HG03095 (cell line): Measurements from ENCODE around the gene ECM1.

Experiments used
- ATAC-seq: cut with Tn5 transposase; IDR thresholded peaks from one replicate; pipeline ENCODE4 v1.9.1; 2021; ENCODE audit warnings: moderate library complexity; ENCODE audit not compliant: unreplicated experiment

Gene ECM1

GRCh38 chr1:150511985-150512660 lies 4.2 kb downstream of the ECM1 start:
- no peak for ATAC-seq

DNA sequence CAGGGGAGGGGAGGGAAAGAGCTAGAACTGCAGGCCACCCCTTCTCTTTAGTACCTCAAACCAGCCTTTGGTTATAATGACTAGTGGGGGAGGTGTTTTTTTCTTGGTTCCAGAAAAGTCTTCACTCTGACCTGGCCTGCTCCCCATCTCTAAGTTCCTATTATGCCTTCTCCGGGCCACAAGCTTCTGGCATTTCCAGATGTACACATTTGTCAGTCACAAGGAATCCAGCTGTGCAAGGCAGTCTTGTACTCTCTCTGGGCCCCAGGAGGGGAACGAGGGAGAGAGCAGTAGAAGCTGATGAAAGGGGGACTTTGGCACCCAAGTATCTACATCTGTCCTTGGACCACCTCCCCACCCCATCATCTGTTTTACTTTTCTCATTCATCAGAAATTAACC lies 4.9 kb downstream of the ECM1 start:
- ATAC-seq = no peak

- no peak for ATAC-seq
These were observed 5.5 kb downstream of the ECM1 start for GRCh38 chr1:150513351-150513791.

DNA sequence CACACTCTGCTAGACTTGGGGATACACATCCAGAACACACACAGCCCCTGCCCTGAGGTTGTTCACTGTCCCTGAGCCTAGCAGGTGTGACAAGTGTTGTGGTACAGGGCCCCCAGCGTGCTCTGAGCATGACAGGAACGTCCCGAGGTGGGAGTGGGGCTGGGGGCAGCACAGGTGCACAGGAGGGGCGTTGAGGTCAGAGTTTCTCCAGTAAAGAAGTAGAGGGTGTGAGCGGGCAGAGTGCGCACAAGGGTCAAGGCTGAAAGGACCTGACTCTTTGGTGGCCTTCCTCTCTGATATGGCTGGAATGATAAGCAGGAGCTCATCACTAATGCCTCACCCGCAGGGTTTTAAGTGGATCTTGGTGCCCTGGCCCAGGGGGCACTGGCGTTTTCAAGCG lies 6.4 kb downstream of the ECM1 start:
- no peak for ATAC-seq

DNA sequence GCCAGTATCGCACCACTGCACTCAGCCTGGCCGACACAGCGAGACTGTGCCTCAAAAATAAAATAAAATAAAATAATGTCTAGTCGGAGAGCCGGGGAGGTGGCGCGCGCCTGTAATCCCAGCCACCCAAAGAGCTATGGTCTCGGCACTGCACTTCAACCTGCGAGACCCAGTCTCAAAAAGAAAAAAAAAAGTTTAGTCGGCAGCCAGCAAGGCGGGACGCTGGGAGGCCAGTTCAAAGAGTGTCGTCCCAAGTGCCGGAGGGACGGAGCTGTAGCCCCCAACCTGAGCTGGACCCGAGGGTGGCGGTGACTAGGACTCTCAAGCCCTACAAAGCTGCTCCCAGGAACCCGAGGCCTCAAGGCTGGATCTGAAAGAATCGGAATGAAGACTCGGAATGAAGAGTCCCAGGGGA lies 7.0 kb downstream of the ECM1 start:
- no peak for ATAC-seq

DNA sequence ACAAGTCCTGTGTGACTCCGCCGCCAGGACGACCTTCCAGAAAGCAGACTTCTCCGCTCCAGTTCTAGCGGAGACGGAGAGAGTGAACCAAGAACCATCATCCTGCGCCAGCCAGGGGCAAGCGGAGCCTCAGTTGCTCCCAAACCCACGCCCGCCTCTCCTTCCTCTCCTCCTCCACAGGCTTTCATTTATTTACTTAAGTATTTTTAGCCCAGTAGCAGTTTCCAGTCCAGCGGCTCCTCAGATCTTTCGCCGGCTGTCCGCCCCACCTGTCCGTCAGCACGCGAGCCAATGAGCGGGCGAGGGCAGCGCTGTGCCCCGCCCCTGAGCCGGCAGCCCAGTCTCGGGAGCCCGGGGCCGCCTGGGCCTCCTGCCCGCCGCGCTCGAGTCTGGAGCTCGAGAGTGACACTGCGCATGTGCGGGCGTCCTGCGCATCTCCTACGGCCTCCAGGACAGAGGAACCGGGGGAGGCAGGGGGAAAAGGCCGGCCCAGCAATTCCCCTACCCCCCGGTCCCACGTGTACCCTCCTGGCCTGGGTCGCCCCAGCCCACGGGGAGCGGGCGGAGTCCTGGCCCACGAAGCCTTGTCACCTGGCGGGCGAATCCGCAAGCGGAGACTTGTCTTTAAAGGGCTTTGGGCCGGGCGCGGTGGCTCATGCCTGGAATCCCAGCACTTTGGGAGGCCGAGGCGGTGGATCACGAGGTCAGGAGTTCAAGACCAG lies 7.6 kb downstream of the ECM1 start, which contains the start of gene FALEC:
FALEC (plus strand) TSS at position 425 of the 722 bp plus-strand sequence.
- peak; percentile 93 for ATAC-seq

- ATAC-seq = no peak
These were observed 8.2 kb downstream of the ECM1 start for GRCh38 chr1:150516050-150516591.

DNA sequence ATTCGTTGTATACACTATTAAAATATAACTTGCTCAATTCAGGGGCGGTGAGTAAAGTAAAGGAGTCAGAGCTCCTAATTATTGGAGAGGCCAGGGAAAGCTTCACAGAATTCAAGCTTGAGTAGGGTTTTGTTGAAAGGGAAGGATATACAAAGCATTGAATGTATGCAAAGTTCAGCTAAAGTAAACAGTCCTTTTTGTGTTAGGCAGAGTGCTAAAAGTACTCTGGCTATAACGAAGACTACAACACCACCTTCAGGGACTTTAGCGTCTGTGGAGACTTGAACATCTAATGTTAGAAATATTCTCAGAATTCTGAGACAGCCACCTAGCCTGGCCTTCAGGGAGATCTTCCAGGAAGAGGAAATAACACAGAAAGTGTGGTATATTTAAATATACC lies 8.7 kb downstream of the ECM1 start:
- ATAC-seq = no peak

- ATAC-seq = no peak
These were observed 13.5 kb downstream of the ECM1 start for GRCh38 chr1:150521196-150521968.

- no peak for ATAC-seq
These were observed 17.4 kb downstream of the ECM1 start for GRCh38 chr1:150525348-150525747.

DNA sequence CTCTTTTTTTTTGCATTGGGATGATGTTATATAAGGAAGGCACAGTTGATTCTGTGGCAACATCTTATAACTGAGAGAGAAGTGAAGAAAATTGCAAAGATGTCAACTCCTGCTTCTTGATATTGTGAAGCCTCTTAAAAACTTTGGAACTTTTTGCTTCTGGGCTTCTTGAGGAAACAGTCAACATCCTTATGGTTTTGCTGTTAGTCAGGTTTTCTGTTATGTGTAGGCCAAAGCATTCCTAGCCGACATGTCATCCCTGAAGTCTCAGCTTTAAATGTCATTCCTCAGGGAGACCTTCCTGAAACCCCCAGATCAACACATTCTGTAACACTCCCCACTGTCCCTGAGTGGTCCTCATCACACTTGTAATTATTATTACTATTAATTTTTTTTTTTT lies 20.3 kb downstream of the ECM1 start:
- ATAC-seq = no peak

DNA sequence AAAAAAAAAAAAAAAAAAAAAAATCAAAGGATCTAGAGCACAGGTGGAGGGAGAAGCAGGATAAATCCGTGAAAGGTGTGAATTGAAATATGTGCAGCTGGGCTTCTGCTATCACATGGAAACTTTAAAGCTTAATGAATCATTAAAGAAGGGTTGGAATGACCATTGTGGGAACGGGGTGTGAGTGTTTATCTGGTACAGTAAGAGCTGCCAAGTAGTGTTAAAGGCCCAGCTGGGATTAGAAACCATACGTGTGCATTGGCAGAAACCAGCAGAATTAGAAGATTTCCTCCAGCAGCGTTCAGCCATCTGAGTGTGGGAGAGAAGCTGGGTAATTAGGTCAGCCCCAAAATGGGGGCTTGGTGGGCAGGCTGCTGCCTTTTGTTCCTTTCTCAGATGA lies 21.1 kb downstream of the ECM1 start:
- ATAC-seq = no peak

DNA sequence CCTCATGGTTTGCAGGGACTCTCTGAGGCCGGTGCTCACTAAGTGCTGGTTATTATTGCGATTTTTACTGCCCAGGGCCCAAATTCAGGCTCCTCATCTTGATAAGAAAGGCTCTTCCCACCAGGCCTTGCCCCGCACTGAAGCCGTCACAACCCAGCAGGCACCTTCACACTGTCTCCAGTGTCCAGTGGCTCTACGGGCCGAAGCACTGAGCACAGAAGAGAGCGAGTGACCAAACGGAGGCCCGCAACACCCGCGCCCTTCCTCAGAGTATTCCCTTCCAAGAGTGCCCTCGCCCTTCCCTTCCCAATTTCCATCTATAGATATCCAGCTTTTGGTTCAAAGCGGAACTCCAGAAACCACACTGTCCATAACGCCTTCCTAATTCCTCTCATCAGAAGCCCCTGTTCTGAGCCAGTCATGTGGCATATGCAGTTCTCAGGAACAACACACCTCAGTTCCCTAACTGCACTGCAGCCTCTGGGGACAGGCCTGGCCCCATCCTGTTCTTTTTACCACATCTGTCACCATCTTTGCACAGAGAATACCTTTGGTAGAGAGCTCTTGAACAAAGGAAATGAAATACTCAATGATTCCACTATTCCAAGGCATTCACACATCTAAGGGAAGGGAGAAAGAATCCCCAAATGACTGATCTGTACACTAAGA lies 22.7 kb downstream of the ECM1 start:
- no peak for ATAC-seq

GRCh38 chr1:150532860-150533259 lies 25.0 kb downstream of the ECM1 start:
- no peak for ATAC-seq

DNA sequence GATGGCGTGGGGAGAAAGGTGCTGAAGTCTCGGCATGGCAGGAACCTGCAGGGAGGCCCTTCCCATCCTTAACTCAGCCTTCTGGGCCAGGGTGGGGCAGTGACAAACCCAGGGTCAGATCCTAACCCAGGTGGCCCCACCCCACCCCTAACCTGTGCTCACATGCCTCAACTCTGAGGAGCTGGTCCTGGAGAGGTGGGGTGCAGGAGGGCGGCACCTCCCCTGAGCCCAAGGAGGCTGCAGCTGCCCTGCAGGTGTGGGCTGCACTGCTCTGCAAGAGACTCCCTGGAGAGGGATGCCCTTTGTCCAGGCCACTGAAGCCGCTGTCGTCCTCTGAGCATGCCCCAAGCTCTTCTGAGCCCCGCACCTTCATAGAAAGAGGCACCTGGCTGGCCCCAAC lies 26.1 kb downstream of the ECM1 start:
- ATAC-seq = no peak

DNA sequence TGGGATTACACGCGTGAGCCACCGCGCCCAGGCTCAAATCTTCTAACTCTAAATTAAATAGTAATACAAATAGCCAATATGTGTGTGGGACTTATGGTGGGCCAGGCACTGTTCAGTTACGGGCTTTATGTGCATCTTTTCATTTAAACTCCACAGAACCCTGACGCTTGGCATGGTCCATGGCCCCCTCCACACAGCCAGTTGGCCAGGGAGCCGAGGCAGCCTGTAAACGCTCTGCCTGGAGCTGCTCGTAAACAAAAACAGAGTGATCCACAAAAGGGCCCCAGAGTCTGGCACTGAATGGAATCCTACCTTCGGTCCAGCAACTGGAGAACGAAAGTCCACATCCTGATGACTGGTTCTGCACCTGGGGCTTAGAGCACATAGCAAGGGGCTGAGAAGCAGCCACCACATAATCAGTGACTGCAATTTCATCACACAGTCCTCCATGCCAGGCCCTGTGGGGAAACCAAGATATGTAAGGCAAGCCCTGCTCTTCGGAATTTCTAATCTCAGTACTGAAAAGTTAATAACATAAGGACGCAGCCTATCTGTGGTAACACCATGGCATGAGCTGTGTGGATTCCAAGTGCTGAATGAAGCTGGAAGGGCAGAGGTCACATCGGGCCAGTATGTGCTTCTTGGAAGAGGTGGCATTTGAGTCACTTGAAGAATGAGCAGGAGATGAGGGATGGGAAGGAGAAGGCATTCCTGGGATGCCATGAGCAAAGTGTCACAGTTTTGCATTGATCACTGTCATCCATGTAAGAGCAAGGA lies 27.8 kb downstream of the ECM1 start:
- ATAC-seq = no peak

- no peak for ATAC-seq
These were observed 29.2 kb downstream of the ECM1 start for GRCh38 chr1:150536836-150537731.

- no peak for ATAC-seq
These were observed 30.1 kb downstream of the ECM1 start for GRCh38 chr1:150537732-150538684.
